ENCODE results near the gene GALNT3. TPM values are rescaled to one million over a fixed set of nuclear protein-coding genes. Genes with fewer than 3 reads are reported as not detected.

The GALNT3 gene
- total RNA-seq, 1 experiment from 2014 or later, result 18.5 TPM

- no peak overlapping the region for H2BK20ac ChIP-seq (ENCODE audit: low read depth, low read length, poor library complexity, severe bottlenecking)
- no peak overlapping the region for H2BK12ac ChIP-seq (ENCODE audit: insufficient read length, low read depth, low read length)
- H4K8ac ChIP-seq (replicated peaks; ENCODE audit: insufficient read length, low read depth, low read length), result no peak overlapping the region
- WGBS (ENCODE audit: extremely low coverage, insufficient read length, low lambda C conversion rate), result no CpG with 5 or more reads among the region's 2 CpGs
- no peak overlapping the region for H3K18ac ChIP-seq (ENCODE audit: insufficient read length, low read depth, low read length)
- H3K23ac ChIP-seq (ENCODE audit: insufficient read length, low read depth, low read length), result no peak overlapping the region
- no peak overlapping the region for H2BK120ac ChIP-seq (ENCODE audit: low read depth, low read length, poor library complexity, severe bottlenecking)
- Mint-ChIP-seq H3K36me3 (ENCODE audit: insufficient read depth in 1 of 3, low read depth in 3 of 3) (peaks cover 14 to 35% (median 24%) of the 10 kb centered on the region in 3 experiments), H3K4me3 (no peak overlapping the region), H3K9me3 (peaks cover 6 to 7% of the 10 kb centered on the region in 2 experiments; a peak in 4 of 5 replicates), H3K27me3 (ENCODE audit: low read depth) (no peaks in the 10 kb centered on the region), H3K27ac (no peak overlapping the region), H3K4me1 (no peaks in the 10 kb centered on the region)
- H2BK15ac ChIP-seq (ENCODE audit: low read depth, low read length), result no peak overlapping the region
- no peak overlapping the region for H3K4me2 ChIP-seq (ENCODE audit: insufficient read depth, insufficient read length, low read length)
- H3K4ac ChIP-seq (ENCODE audit: low read depth, low read length), result no peak overlapping the region
- H3T11ph ChIP-seq (ENCODE audit: low read length), result no peak overlapping the region
- no peak overlapping the region for H3K9ac ChIP-seq (ENCODE audit: extremely low read depth, insufficient read length, low read length)
- H4K91ac ChIP-seq (ENCODE audit: insufficient read length, low read depth, low read length), result no peak overlapping the region
- H2BK5ac ChIP-seq (ENCODE audit: insufficient read length, low read length), result no peak overlapping the region
- no peak overlapping the region for H2AFZ ChIP-seq (ENCODE audit: low read length)
- no peak for DNase-seq
- H3K27ac ChIP-seq (ENCODE audit: insufficient read length, low read depth, low read length), result no peak overlapping the region
- H3K56ac ChIP-seq (ENCODE audit: insufficient read length, low read depth, low read length), result no peak overlapping the region
- no peaks in the 10 kb centered on the region for H3K9me3 ChIP-seq (ENCODE audit: control insufficient read depth, low read depth, low read length)
- no peaks in the 10 kb centered on the region for H3K23me2 ChIP-seq (ENCODE audit: insufficient read length, low read depth, low read length, poor library complexity, severe bottlenecking)
- H3K14ac ChIP-seq (ENCODE audit: insufficient read depth, low read length), result no peak overlapping the region
- H4K20me1 ChIP-seq (ENCODE audit: control insufficient read depth, insufficient read depth, insufficient read length), result no peaks in the 10 kb centered on the region
- H3K79me1 ChIP-seq (ENCODE audit: insufficient read depth, low read depth, low read length, poor library complexity, severe bottlenecking), result no peaks in the 10 kb centered on the region
- H3K79me2 ChIP-seq (ENCODE audit: insufficient read depth, low read length), result no peaks in the 10 kb centered on the region; the same call in 1 of the 2 replicates
- H2AK5ac ChIP-seq (ENCODE audit: insufficient read length, low read length), result no peak overlapping the region
- no peaks in the 10 kb centered on the region for H3K4me1 ChIP-seq (ENCODE audit: insufficient read depth, low read length)
- no peaks in the 10 kb centered on the region for H3K27me3 ChIP-seq (ENCODE audit: insufficient read depth, low read length)
- no peak overlapping the region for H4K5ac ChIP-seq (ENCODE audit: insufficient read length, low read depth, low read length)
- TF ChIP-seq CTCF (conservative IDR thresholded peaks at IDR 0.05), result no peak
These were observed 50.6 kb downstream of the GALNT3 start for GRCh38 chr2:165743442-165743841.

Measured in H9 (cell line).